ENCODE data around the gene KLHDC4.
"Not testable (repeated sequence)": the region's sequence is repeated elsewhere in the genome, so short reads cannot be mapped to it uniquely, and the experiment has no call there.

KLHDC4 gene

DNA sequence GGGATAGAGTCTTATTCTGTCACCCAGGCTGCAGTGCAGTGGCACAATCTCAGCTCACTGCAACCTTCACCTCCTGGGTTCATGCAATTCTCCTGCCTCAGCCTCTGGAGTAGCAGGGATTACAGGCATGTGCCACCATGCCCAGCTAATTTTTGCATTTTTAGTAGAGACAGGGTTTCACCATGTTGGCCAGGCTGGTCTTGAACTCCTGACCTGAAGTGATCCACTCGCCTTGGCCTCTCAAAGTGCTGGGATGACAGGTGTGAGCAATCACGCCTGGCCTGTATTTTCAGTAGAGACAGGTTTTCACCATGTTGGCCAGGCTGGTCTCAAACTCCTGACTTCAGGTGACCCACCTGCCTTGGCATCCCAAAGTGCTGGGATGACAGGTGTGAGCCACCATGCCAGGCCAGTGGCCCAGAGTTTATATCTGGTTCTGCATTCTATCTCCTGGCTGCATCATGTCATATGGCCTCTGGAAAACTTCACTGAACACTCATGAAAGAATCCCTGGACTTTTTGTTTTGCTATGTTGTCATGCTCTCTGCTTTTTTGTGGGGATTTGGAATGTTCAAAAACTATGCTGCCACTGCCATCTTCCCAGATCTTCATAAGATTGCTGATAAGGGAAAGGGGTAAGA is 21.8 kb upstream of the KLHDC4 start:
- DNase-seq: not testable (repeated sequence)

GRCh38 chr16:87784812-87785211 is 19.0 kb upstream of the KLHDC4 start:
- DNase-seq: no peak

GRCh38 chr16:87782033-87782432 is 16.2 kb upstream of the KLHDC4 start:
- DNase-seq: no peak

DNA sequence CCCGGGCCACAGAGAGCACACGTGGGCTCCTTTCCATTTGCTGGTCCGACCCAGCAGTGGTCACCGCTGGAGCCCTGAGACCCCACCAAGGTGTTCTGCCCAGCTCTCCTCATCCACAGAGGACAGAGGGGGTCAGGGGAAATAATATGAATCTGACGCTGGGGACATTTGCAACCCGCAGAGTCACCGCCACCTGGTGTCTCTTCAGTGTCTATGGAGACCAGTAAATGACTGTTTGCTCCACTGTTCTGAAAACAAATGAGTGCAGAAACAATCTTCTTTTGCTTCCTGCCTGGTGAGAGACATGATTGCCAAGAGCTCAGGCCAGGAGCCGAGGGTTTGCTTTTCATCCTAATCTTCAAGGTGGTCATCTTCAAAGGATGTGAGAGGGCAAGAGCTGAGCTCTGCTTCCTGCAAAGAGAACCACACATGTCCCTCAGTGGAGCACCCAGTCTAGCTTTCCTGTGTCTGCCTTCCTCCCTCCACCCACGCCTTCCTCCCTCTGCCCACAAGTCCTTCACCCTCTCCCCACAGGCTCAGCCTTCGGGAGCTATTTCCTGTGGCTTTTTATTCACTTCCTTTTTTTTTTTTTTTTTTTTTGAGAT is 14.7 kb upstream of the KLHDC4 start:
- DNase-seq: peak; percentile 2

DNA sequence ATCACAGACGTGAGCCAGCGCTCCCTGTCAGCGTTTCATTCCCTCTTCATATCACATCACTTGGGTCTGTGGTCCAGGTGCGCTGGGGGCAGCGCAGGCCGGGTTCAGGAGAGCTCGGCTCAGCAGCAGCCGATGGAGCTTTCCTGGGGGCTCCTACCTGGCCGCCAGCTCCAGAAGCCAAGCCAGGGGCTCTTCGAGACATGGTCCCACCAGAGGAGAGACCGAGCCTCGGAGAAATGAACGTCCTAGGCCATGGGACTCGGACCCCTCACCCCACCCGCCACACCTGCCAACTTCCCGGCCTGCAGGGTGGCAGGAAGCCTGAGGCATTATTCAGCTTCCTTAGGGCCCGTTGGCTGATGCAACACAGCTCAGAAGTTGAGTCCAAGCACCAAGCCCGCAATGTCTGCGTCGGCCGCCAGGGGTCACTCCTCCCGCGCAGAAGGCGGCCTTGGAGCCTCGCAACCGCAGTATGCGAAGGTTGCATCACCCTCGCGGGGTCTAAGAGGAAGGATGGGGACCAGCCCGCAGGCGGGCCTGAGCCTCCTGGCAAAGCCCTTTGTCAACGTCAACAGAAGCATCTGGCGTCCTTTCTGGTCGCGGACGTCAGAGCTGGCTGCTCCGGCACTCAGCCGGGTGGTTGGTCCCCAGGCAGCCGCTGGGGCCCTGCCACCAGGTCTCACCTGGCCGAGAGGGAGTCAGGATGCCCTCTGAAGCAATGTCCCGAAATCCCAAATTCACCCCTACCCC is 13.2 kb upstream of the KLHDC4 start:
- DNase-seq: peak; percentile 64

DNA sequence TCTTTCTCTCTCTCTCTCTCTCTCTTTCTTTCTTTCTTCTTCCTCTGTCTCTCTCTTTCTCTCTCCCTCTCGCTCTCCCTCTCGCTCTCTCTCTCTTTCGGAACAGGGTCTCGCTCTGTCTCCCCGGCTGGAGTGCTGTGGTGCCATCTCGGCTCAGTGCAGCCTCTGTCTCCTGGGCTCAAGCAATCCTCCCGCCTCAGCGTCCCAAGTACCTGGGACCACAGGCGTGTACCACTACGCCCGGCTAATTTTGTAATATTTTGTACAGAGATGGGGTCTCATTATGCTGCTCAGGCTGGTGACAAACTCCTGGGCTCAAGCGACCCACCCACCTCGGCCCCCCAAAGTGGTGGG is 12.7 kb upstream of the KLHDC4 start:
- no peak for DNase-seq

DNA sequence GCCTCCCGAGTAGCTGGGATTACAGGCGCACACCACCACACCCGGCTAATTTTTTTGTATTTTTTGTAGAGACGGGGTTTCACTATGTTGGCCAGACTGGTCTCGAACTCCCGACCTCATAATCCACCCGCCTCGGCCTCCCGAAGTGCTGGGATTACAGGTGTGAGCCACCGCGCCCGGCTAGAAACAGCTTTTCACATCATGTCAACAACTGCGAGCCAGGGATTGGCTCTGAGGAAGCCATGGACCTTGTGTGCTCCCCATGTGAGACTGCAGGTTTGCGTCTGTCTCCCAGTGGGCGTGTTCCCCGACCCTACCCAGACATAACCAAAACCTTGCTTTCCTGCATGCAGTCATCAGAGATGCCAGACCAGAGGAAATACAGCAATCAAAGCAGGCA is 8.1 kb upstream of the KLHDC4 start:
- DNase-seq: not testable (repeated sequence)

DNA sequence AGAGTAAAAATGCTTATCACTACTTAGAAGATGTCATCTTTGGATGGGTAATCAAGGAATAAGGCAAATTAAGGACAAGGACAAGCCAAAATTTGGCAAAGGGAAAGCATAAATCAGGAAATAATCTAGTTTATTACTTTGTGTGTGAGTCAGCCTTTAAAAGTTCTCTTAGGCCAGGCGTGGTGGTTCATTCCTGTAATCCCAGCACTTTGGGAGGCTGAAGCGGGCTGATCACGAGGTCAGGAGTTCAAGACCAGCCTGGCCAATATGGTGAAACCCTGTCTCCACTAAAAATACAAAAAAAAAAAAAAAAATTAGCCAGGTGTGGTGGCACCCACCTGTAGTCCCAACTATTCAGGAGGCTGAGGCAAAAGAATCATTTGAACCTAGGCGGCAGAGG is 1.7 kb upstream of the KLHDC4 start:
- DNase-seq: not testable (repeated sequence)

DNA sequence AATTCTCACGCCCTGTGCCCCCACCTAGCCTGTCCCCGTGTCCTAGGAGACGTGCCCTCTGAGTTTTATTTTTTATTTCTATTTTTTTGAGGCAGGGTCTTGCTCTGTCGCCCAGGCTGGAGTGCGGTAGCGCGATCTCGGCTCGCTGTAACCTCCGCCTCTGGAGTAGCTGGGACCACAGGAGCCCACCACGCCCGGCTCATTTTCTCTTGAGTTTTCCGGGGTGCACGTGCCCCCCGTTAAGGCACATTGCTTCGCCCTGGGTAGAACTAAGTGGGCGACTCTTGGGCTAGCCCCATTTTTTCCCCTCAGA is 655 bp upstream of the KLHDC4 start:
- DNase-seq: no peak

DNA sequence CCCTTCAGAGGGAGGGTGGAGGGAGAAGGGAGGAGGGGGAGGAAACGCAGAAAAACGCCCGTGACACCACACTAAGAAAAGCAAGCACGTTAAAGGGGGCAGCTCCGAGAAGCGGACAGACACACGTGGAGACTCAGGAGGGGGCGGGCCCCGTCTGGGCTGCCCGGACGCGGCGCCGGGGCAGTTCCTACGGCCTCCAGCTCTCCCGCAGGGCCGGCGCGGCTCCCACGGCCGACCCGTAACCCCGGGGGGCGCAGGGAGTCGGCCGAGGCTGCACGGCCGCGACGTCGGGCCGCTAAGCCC is 362 bp downstream of the KLHDC4 start:
- DNase-seq: no peak

DNA sequence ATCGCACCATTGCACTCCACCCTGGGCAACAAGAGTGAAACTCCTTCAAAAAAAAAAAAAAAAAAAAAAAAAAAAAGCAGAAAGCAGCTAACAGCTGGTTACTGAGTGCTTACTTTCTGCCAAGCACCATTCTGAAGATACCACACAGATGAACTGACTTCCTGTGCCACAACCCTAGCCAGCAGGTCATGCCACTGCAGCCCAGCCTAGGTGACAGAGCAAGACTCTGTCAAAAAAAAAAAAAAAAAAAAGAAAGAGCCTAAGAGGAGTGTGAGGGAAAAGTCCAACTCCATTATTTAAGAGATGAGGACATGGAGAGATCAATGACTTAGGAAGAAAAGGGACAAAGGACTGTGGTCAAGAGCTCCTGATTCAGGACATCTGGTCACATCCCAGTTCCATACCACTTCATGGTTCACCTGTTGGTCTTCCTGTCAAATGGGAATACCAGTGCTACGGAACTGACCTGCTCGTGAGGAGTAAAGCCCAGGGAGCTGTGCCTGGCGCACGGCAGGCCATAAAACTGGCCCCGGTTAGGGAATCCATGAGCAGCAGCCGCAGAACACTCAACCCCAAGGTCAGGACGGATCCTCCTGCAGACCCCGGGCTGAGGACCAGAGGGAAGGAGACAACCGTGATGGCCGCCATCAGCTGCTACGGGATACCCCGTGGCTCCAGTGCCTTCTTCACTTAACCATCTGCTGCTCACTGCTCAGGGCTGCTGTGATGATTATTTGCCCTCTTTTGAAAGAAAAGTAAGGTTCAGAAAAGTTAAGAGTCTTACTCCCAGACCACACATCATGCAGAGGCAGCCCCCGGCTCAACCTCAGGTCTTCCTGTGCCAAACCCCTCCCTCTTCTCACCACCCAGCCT is 950 bp downstream of the KLHDC4 start:
- DNase-seq: no peak

DNA sequence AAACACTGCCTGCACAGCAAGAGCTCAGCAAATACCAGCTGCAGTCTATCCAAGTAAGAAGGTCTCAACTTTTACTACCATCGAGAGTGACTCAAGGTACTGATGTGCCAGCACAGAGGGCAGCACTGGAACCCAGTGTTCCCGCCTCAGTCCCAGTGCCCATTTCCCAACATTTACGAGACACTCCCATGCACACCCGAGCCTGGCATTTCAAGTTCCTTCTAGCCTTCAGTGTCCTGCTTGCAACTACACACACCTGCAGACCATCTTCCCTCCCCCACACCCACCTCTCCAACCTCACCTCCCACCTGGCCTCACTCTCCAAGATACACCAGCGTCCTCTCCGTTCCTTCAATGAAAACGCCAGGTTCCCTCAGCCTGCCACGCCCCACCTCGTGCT is 3.2 kb downstream of the KLHDC4 start:
- no peak for DNase-seq

DNA sequence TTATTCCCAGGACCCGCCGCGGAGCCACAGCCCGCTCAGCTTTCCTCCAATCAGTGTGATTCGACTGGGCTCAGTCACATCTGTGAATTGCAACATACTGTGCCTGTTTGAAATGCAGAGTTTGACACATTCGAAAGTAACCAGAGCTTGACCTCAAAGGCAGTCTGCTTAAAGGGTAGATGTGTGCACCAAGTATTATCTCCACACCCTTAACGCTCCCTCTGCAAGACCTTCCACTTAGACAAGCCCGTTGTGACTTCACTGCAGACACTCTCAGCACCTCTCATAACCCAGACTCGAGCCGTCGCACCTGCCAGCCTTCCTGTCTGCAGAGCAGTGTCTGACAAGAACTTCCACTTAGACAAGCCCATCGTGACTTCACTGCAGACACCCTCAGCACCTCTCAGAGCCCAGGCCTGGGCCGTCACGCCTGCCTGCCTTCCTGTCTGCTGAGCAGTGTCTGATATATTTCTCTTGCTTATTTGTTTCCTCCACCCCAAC is 3.7 kb downstream of the KLHDC4 start:
- no peak for DNase-seq

DNA sequence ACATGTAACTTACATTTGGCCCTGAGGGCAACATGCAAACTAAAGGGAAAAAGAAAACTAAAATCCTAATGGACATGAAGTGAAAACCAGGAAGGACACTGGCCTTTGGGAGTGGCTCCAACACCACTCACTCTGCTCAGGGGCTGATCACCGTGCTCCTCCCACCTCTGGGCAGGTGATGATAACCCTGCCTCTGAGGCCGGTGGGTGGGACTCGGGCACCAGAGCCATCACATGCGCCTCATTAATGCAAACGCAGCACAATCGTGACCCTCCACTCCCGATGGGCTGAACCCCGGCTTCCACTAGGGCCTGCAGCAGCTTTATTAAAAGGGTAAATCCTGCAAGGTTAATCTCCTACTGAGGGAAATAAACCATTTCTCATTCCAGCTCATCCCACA is 4.7 kb downstream of the KLHDC4 start:
- DNase-seq: no peak

GRCh38 chr16:87757841-87758426 is 7.9 kb downstream of the KLHDC4 start:
- DNase-seq: no peak

GRCh38 chr16:87754535-87754934 is 11.3 kb downstream of the KLHDC4 start:
- no peak for DNase-seq

DNA sequence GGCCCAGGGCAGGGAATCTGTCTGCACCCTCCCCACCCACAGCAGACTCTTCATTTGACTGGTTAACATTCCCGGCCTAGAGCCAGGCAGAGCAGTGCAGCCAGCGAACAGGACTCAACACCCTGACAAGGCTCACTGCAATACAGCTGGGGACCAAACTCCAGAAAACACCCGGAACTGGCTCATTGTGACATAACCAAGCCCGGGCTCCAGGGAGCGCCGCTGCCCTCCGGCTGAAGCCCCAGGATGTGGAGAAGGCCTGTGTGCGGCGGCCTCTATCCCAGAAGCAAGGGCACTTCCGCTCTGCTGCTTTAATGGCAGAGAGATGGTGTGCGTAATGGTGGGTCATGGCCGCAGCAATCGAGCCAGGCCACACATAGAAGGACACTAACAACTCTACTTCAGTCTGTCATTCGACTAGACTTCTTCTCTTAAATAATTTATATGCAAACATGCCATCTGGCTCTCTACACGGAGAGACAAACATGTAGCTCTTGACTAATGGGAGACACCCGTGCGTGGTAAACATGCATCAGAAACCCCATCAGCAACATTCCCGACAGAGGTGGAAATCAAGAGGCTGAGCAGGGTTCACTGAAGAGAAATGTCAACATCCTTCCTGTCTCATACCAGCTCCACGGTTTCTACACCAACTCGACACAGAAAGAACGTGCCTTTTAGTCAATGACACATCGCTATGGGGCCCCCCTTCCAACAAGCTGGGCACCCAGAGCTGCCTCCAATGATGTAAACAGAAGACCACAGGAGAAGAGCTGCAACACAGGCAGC is 18.0 kb downstream of the KLHDC4 start:
- no peak for DNase-seq

DNA sequence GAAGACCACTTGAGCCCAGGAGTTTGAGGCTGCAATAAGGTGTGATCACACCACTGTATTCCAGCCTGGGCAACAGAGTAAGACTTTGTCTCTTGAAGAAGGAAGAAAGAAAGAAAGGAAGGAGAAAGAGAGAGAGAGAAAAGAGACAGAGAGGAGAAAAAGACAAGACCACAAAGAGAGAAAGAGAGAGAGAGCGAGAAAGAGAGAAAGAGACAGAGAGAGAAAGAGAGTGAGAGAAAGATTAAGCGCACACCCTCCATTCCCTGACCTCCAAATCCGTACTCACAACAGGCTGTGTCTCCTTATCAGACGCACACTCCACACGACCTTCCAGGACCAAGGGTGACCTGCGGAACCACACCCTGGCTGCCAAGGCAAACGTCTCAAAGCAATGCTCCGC is 19.6 kb downstream of the KLHDC4 start:
- DNase-seq: no peak

DNA sequence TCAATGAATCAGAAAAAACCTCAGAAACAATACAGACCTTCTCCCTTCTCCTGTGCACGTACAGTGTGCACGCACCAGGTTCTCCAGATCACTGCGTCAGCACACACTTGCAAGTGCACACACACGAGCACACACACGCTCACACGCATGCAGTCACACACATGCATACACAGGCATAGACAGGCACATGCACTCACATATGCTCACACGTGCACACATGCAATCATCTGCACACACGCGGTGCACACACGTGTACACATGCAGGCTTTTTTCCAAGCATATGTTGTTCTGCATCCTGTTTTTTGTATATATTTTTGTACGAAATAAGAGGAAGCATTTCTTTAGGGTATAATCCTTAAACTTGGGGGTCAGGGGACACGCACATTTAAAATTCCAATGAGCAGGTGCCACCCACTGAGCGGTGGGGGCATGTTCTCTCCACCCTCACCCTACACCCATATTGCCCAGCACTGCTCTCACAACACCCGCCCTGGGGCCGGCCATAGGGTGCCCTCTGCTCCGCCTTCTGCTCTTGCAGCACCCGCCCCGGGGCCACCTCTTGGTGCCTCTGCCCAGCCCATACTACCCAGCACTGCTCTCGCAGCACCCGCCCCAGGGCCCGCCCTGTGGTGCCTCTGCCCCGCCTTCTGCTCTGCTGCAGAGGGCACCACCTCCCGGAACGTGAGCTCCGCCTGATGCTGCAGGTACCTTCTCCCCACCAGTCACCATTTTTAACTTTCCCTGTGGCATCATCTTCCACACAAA is 20.9 kb downstream of the KLHDC4 start:
- DNase-seq: no peak

DNA sequence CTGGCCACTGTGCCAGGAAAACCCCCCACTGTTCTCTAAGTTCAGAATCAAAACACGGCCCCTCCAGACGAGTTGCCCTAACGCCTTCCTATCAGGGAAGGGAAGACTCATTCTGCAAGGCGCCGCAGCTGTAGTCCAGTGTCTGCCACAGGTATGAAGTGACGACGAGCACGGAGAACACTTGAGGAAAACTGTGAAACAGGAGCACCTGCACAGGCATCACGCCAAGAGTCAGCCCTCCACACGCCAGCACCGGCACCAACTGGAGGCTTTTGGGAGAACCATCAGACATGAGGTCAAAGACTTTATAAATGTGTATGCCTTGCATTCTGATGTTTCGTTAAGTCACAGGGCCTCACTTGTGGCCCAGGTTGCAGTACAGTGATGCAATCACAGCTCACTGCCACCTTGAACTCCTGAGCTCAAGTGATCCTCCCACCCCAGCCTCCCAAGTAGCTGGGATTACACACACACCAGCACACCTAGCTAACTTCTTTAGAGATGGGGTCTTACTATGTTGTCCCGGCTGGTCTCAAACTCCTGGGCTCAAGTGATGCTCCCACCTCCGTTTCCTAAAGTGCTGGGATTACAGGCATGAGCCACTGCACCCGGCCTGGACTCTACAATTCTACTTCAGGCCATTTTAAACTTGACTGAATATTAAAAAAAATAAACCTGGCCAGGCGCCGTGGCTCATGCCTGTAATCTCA is 22.9 kb downstream of the KLHDC4 start:
- DNase-seq: no peak
